SKM-1 (cell line): ENCODE measurements around the gene RWDD4.

ENCODE experiments used
- DNase-seq: peaks from one replicate; lab custom pipeline; 2025; ENCODE audit not compliant: unreplicated experiment; lab: John Stamatoyannopoulos, UW

Gene RWDD4

GRCh38 chr4:183659029-183659871, at the start of gene RWDD4, which contains the start of gene TRAPPC11:
Gene RWDD4 (minus strand): TSS chr4:183659185. CDS start chr4:183658952, 233 bp downstream.
Gene TRAPPC11 (plus strand): TSS chr4:183659293. CDS start chr4:183663868, 4,575 bp downstream.
- DNase-seq: peak; percentile 90

GRCh38 chr4:183702492-183702891, 43.5 kb upstream of the RWDD4 start:
- DNase-seq: no peak

GRCh38 chr4:183700407-183700806, 41.4 kb upstream of the RWDD4 start:
- DNase-seq: no peak

GRCh38 chr4:183698909-183699308, 39.9 kb upstream of the RWDD4 start:
- DNase-seq: no peak

- DNase-seq: no peak
Measured at GRCh38 chr4:183691897-183692296, 32.9 kb upstream of the RWDD4 start.

- no peak for DNase-seq
Measured at GRCh38 chr4:183691006-183691405, 32.0 kb upstream of the RWDD4 start.

- DNase-seq: no peak
Measured at GRCh38 chr4:183688216-183688615, 29.2 kb upstream of the RWDD4 start.

- DNase-seq: no peak
Measured at GRCh38 chr4:183686461-183686860, 27.5 kb upstream of the RWDD4 start.

GRCh38 chr4:183681119-183681518, 22.1 kb upstream of the RWDD4 start:
- no peak for DNase-seq

- no peak for DNase-seq
Measured at GRCh38 chr4:183675625-183676024, 16.6 kb upstream of the RWDD4 start.

- no peak for DNase-seq
Measured at GRCh38 chr4:183674153-183674552, 15.2 kb upstream of the RWDD4 start.

GRCh38 chr4:183670960-183671555, 12.1 kb upstream of the RWDD4 start:
- no peak for DNase-seq

GRCh38 chr4:183670251-183670650, 11.3 kb upstream of the RWDD4 start:
- DNase-seq: no peak

GRCh38 chr4:183666088-183666487, 7.1 kb upstream of the RWDD4 start:
- DNase-seq: no peak

GRCh38 chr4:183659872-183660242, 872 bp upstream of the RWDD4 start:
- no peak for DNase-seq

- no peak for DNase-seq
Measured at GRCh38 chr4:183658362-183659028, 490 bp downstream of the RWDD4 start.

- DNase-seq: no peak
Measured at GRCh38 chr4:183657564-183657963, 1.4 kb downstream of the RWDD4 start.

GRCh38 chr4:183645326-183645725, 13.7 kb downstream of the RWDD4 start:
- no peak for DNase-seq

- no peak for DNase-seq
Measured at GRCh38 chr4:183639291-183639690, 19.7 kb downstream of the RWDD4 start.

- DNase-seq: no peak
Measured at GRCh38 chr4:183638436-183638835, 20.5 kb downstream of the RWDD4 start.

GRCh38 chr4:183637461-183637860, 21.5 kb downstream of the RWDD4 start:
- DNase-seq: no peak

- DNase-seq: no peak
Measured at GRCh38 chr4:183636923-183637322, 22.1 kb downstream of the RWDD4 start.
